Suppressor macrophage (primary cell): ENCODE measurements around the gene METTL1.

ENCODE experiments used
- DNase-seq, 4 experiments: peaks; one replicate each; pipeline ENCODE4 v3.0.0-alpha.2; 2020 to 2022

METTL1 gene

GRCh38 chr12:57753756-57754337 is 18.1 kb downstream of the METTL1 start:
- DNase-seq, result no peak

- no peak for DNase-seq
Measured at GRCh38 chr12:57752668-57753000, 19.3 kb downstream of the METTL1 start.

GRCh38 chr12:57751788-57752667 is 19.9 kb downstream of the METTL1 start, which contains the start of gene CDK4:
Gene CDK4 (minus strand): TSS chr12:57752310. CDS start chr12:57751717, 593 bp downstream.
- DNase-seq, result peak; percentile 99

GRCh38 chr12:57751432-57751787 is 20.5 kb downstream of the METTL1 start:
- peak in 1 of 4 experiments; percentile 7 for DNase-seq

GRCh38 chr12:57750561-57751431 is 21.1 kb downstream of the METTL1 start:
- no peak for DNase-seq

GRCh38 chr12:57749061-57749460 is 22.8 kb downstream of the METTL1 start:
- no peak for DNase-seq

GRCh38 chr12:57746025-57746424 is 25.9 kb downstream of the METTL1 start:
- DNase-seq, result no peak

- DNase-seq, result peak in 2 of 4 experiments; percentile 31 to 36
Measured at GRCh38 chr12:57745485-57745881, 26.4 kb downstream of the METTL1 start.

GRCh38 chr12:57744777-57745484 is 27.0 kb downstream of the METTL1 start, which contains the start of gene TSPAN31:
Gene TSPAN31 (plus strand): TSS chr12:57745039. CDS start chr12:57745155, 116 bp downstream.
- DNase-seq, result peak; percentile 97 to 99 (median 98)

- DNase-seq, result peak; percentile 88 to 90 (median 88)
Measured at GRCh38 chr12:57744194-57744776, 27.6 kb downstream of the METTL1 start.

GRCh38 chr12:57743769-57744168 is 28.1 kb downstream of the METTL1 start:
- no peak for DNase-seq

GRCh38 chr12:57741844-57742738 is 29.8 kb downstream of the METTL1 start:
- peak; percentile 38 to 71 (median 61) for DNase-seq

GRCh38 chr12:57741413-57741789 is 30.5 kb downstream of the METTL1 start:
- peak in 1 of 4 experiments; percentile 20 for DNase-seq

GRCh38 chr12:57740656-57741412 is 31.1 kb downstream of the METTL1 start:
- peak in 3 of 4 experiments; percentile 41 to 45 (median 41) for DNase-seq

GRCh38 chr12:57739914-57740538 is 31.9 kb downstream of the METTL1 start:
- no peak for DNase-seq

- no peak for DNase-seq
Measured at GRCh38 chr12:57739387-57739786, 32.5 kb downstream of the METTL1 start.

GRCh38 chr12:57738661-57739237 is 33.2 kb downstream of the METTL1 start, which contains the start of gene AGAP2:
Gene AGAP2 (minus strand): TSS chr12:57738742. CDS start chr12:57738246, 496 bp downstream.
- no peak for DNase-seq

GRCh38 chr12:57737467-57738460 is 34.1 kb downstream of the METTL1 start:
- DNase-seq, result no peak
